Common myeloid progenitor, CD34-positive (primary cell): ENCODE results near the gene ATP6V0D1.

Source experiments
- CTCF ChIA-PET: fragments of 350-600 bp; sonication (Branson Sonifier 250); formaldehyde crosslinking; loops from one replicate; lab custom pipeline; 2021; ENCODE audit warnings: antibody characterized with exemption; lab: Charles Lee
- POLR2A ChIA-PET: fragments of 350-600 bp; sonication (Branson Sonifier 250); formaldehyde crosslinking; loops from one replicate; lab custom pipeline; 2021; ENCODE audit warnings: antibody characterized with exemption; lab: Charles Lee
- DNase-seq, 3 donors: peaks; one replicate each; pipeline versions ENCODE4 v3.0.0 to v3.0.0-alpha.2; 2013
- H3K27ac ChIP-seq, 2 experiments: 1 replicate in 1 of 2; 2 replicates in 1 of 2; pipeline ENCODE4 v1.7.0; 2013; ENCODE audit warnings: inconsistent platforms in 2 of 2, low read length in 2 of 2, mild to moderate bottlenecking in 2 of 2, low read depth in 1 of 2, moderate library complexity in 1 of 2; ENCODE audit not compliant: severe bottlenecking in 2 of 2, insufficient read depth in 1 of 2, poor library complexity in 1 of 2
- H3K27me3 ChIP-seq, 5 experiments: replicated peaks in 2 of 5; 1 replicate in 3 of 5; 2 replicates in 2 of 5; pipeline versions ENCODE4 v1.6.1 to v1.7.0; 2013; ENCODE audit warnings: low read length in 4 of 5, mild to moderate bottlenecking in 2 of 5, moderate library complexity in 2 of 5, inconsistent platforms in 1 of 5; ENCODE audit not compliant: insufficient read depth in 5 of 5, control insufficient read depth in 4 of 5
- H3K36me3 ChIP-seq, 4 experiments: 1 replicate in 2 of 4; 2 replicates in 2 of 4; pipeline versions ENCODE4 v1.6.1 to v1.7.0; 2013; ENCODE audit warnings: low read length in 3 of 4, control low read depth in 1 of 4, mild to moderate bottlenecking in 1 of 4; ENCODE audit not compliant: control insufficient read depth in 4 of 4, insufficient read depth in 4 of 4
- H3K4me1 ChIP-seq, 4 experiments: 1 replicate in 3 of 4; 2 replicates in 1 of 4; pipeline versions ENCODE4 v1.6.1 to v1.7.1; 2013; ENCODE audit warnings: low read length in 3 of 4, mild to moderate bottlenecking in 3 of 4, control low read depth in 1 of 4, inconsistent platforms in 1 of 4, moderate library complexity in 1 of 4; ENCODE audit not compliant: control insufficient read depth in 4 of 4, insufficient read depth in 4 of 4; ENCODE audit errors: control extremely low read depth in 1 of 4
- H3K4me3 ChIP-seq, 7 experiments: 1 replicate in 4 of 7; 2 replicates in 3 of 7; pipeline versions ENCODE4 v1.5.1 to v1.7.0; 2013; ENCODE audit warnings: mild to moderate bottlenecking in 7 of 7, low read length in 6 of 7, moderate library complexity in 6 of 7, inconsistent platforms in 2 of 7, low read depth in 2 of 7, control low read depth in 1 of 7; ENCODE audit not compliant: insufficient read depth in 4 of 7, control insufficient read depth in 1 of 7; ENCODE audit errors: extremely low read depth in 1 of 7
- H3K9me3 ChIP-seq, 5 experiments: 1 replicate in 4 of 5; 2 replicates in 1 of 5; pipeline versions ENCODE4 v1.6.1 to v1.7.1; 2013; ENCODE audit warnings: low read length in 4 of 5, mild to moderate bottlenecking in 2 of 5, inconsistent platforms in 1 of 5, low read depth in 1 of 5, moderate library complexity in 1 of 5; ENCODE audit not compliant: control insufficient read depth in 4 of 5, insufficient read depth in 2 of 5; ENCODE audit errors: control extremely low read depth in 1 of 5
- WGBS: methylation state at CpG from one replicate; pipeline ENCODE4 v1.1.5; 2013; ENCODE audit not compliant: insufficient coverage; 5-methylcytosine and 5-hydroxymethylcytosine counted together

The ATP6V0D1 gene

GRCh38 chr16:67390816-67391423, 90.0 kb downstream of the ATP6V0D1 start:
- Histone ChIP-seq H3K4me1 (peaks cover 0 to 58% (median 44%) of the 10 kb centered on the region in 4 experiments), H3K9me3 (no peaks in the 10 kb centered on the region), H3K4me3 (no peak overlapping the region), H3K27me3 (peaks cover 0 to 42% (median 26%) of the 10 kb centered on the region in 5 experiments), H3K36me3 (no peaks in the 10 kb centered on the region), H3K27ac (no peak overlapping the region)
- POLR2A ChIA-PET: interaction anchor here (0.5 to 0.7 kb wide), 2 partner anchors 9 to 41 kb away, joined by 4 read pairs; no protein-coding TSS in a partner anchor
- CTCF ChIA-PET: interaction anchor here (0.9 to 5.3 kb wide), 6 partner anchors 9 to 130 kb away, joined by 3 to 40 read pairs (median 4); no protein-coding TSS in a partner anchor
- DNase-seq: no peak
- 91% methylated on average over 9 of the region's 11 CpGs for WGBS

GRCh38 chr16:67389911-67390815, 90.8 kb downstream of the ATP6V0D1 start:
- CTCF ChIA-PET: interaction anchor here (0.9 to 5.3 kb wide), 6 partner anchors 9 to 130 kb away, joined by 3 to 40 read pairs (median 4); no protein-coding TSS in a partner anchor
- POLR2A ChIA-PET: interaction anchor here (0.5 to 0.7 kb wide), 2 partner anchors 9 to 40 kb away, joined by 4 read pairs; no protein-coding TSS in a partner anchor

GRCh38 chr16:67388591-67388990, 92.4 kb downstream of the ATP6V0D1 start:
- ChIA-PET POLR2A (no interaction called here), CTCF (interaction anchor here (0.6 to 1.7 kb wide), 4 partner anchors 11 to 82 kb away, joined by 3 to 7 read pairs (median 6); no protein-coding TSS in a partner anchor)
- WGBS: 100% methylated on average over 1 of the region's 2 CpGs

More at GRCh38 chr16:67389911-67390815, 90.8 kb downstream of the ATP6V0D1 start:
- 69% methylated on average over 27 of the region's 27 CpGs for WGBS
- Histone ChIP-seq H3K36me3 (no peaks in the 10 kb centered on the region), H3K4me3 (no peak overlapping the region), H3K27ac (no peak overlapping the region), H3K27me3 (peaks cover 0 to 34% (median 22%) of the 10 kb centered on the region in 5 experiments), H3K4me1 (peaks cover 0 to 54% (median 42%) of the 10 kb centered on the region in 4 experiments), H3K9me3 (no peaks in the 10 kb centered on the region)
- peak; percentile 55 to 82 (median 81) for DNase-seq

GRCh38 chr16:67388191-67388590, 92.8 kb downstream of the ATP6V0D1 start:
- Histone ChIP-seq H3K27ac (no peak overlapping the region), H3K36me3 (no peaks in the 10 kb centered on the region), H3K9me3 (no peaks in the 10 kb centered on the region), H3K27me3 (peaks cover 0 to 14% (median 12%) of the 10 kb centered on the region in 5 experiments), H3K4me1 (peaks cover 0 to 34% (median 25%) of the 10 kb centered on the region in 4 experiments), H3K4me3 (no peak overlapping the region)
- CTCF ChIA-PET: interaction anchor here (0.6 to 1.7 kb wide), 3 partner anchors 11 to 82 kb away, joined by 4 to 7 read pairs (median 7); no protein-coding TSS in a partner anchor
- POLR2A ChIA-PET: no interaction called here
- 97% methylated on average over 8 of the region's 8 CpGs for WGBS
- no peak for DNase-seq

More at GRCh38 chr16:67388591-67388990, 92.4 kb downstream of the ATP6V0D1 start:
- no peak for DNase-seq
- H3K9me3 ChIP-seq: no peaks in the 10 kb centered on the region
- no peaks in the 10 kb centered on the region for H3K36me3 ChIP-seq
- H3K27ac ChIP-seq: no peak overlapping the region
- peaks cover 0 to 38% (median 28%) of the 10 kb centered on the region in 4 experiments for H3K4me1 ChIP-seq
- peaks cover 0 to 18% (median 12%) of the 10 kb centered on the region in 5 experiments for H3K27me3 ChIP-seq
- H3K4me3 ChIP-seq: no peak overlapping the region
